ENCODE results near the gene SMPDL3B.

SMPDL3B gene, protein sequence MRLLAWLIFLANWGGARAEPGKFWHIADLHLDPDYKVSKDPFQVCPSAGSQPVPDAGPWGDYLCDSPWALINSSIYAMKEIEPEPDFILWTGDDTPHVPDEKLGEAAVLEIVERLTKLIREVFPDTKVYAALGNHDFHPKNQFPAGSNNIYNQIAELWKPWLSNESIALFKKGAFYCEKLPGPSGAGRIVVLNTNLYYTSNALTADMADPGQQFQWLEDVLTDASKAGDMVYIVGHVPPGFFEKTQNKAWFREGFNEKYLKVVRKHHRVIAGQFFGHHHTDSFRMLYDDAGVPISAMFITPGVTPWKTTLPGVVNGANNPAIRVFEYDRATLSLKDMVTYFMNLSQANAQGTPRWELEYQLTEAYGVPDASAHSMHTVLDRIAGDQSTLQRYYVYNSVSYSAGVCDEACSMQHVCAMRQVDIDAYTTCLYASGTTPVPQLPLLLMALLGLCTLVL

DNA sequence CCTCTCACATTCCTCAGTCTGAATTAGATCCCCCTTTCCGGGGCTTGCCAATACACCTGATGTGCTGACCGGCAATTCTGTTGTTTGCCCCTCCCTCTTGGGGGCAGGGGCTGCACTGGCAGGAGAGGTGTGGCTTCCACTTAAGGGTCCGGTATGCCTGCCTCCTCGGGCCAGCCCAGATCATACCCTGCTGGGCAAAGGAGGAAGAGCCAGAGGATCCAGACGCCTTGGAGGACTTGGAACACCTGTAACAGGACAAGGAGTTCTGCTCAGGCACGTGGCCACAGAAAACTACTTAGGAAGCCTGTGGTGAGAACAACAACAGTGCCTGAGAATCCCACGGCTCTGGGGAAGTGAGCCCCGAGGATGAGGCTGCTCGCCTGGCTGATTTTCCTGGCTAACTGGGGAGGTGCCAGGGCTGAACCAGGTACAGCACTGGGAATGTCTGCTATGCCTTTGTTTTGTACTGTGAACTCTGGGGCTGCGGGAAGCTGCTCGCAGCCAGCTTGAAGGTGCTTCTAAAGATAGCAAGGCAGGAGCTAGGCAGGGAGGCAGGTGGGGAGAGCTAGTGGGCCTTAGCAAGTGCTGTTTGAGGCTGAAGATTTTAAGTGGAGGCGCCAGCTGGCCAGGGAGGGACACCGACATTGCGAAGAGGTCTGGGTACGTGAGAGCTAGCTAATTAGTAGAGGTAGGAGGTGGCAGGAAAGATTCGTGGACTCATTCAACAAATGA, at the start of gene SMPDL3B:
Gene SMPDL3B, plus strand, starts transcription at position 183 of the 732 bp plus-strand sequence. Its CDS starts 184 bp downstream, at position 367.
- in situ Hi-C loops (cut with HindIII; ENCODE audit: low pct_ligation_motif_present, low pct_unique_long_range_greater_than_20kb, low sequenced_read_pairs): no loop called here
- peak; percentile 81 for DNase-seq

DNA sequence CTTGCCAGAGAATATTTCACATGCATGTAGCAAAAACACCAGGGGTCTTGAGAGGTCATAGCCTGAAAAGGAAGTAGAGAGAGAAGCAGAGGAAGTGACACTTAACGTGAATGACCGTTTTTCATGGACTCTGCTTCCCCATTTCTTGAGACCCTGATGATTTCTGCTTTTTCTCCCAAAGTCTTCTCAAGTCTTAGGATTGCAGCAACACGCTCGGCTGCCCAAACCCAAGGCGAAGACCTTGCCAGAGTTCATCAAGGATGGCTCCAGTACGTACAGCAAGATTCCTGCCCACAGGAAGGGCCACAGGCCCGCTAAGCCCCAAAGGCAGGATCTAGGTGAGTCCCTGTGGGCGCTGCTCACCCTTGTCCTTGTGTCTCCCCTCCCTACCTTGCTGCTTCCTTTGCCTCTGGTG, 49.7 kb upstream of the SMPDL3B start:
- in situ Hi-C loops (cut with HindIII; ENCODE audit: low pct_ligation_motif_present, low pct_unique_long_range_greater_than_20kb, low sequenced_read_pairs): no loop called here
- no peak for DNase-seq

- in situ Hi-C loops (cut with HindIII; ENCODE audit: low pct_ligation_motif_present, low pct_unique_long_range_greater_than_20kb, low sequenced_read_pairs): no loop called here
- no peak for DNase-seq
Measured at GRCh38 chr1:27885621-27886352, 49.0 kb upstream of the SMPDL3B start.

GRCh38 chr1:27886353-27886679, 48.5 kb upstream of the SMPDL3B start:
- DNase-seq: no peak
- in situ Hi-C loops (cut with HindIII; ENCODE audit: low pct_ligation_motif_present, low pct_unique_long_range_greater_than_20kb, low sequenced_read_pairs): no loop called here

GRCh38 chr1:27886744-27887143, 48.1 kb upstream of the SMPDL3B start:
- DNase-seq: no peak
- in situ Hi-C loops (cut with HindIII; ENCODE audit: low pct_ligation_motif_present, low pct_unique_long_range_greater_than_20kb, low sequenced_read_pairs): no loop called here

DNA sequence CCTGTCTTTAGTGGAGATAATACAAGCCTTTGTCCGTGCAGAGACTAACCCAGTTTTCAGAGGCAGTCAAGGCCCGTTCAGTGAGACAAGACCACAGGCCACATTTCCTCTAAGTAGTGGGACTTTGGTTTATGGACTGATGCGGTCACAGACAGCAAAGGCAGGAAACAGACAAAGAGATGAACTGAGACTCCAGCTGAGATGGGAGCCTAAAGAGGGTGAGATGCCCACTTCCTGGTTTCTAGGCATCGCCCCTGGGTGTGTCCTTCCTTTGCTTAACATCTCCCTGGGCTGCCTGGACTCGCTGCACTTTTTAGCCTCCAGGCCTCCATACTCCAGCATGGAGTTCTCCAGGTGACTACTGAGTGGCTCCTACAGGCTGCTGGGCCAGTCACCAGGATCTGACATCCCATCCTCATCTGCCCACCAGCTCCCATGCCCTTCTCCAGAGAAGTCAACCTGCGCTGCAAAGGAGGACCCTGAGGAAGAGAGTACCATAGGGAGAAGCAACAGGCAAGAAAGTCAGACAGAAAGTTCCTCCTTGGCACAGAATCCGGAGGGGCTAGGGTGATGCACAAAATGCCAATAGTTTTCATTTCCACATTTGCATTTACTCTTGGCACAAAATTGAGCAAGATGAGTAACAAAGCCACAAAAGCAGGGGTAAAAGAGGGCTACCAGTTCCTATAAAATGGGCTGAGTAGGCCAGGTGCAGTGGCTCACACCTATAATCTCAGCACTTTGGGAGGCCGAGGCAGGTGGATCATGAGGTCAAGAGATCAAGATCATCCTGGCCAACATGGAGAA, 47.4 kb upstream of the SMPDL3B start:
- in situ Hi-C loops (cut with HindIII; ENCODE audit: low pct_ligation_motif_present, low pct_unique_long_range_greater_than_20kb, low sequenced_read_pairs): no loop called here

DNA sequence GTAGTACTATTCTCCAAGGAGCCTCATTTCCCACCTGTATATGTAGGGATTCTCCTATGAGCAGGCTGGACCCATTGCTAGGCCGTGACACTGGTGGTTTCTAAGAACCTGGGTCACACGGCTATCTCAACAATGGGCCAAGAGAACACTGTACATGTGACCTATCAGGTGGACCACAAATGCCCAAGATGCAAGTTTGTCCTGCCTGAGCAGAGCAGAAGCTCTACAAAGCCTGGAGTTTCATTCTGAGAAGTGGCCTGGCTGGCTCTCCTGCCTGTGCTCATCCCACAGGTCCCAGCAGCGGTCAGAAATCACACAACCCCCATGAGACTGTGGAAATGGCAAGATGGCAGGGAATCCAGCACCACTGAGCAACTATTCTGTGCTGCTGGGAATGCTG, 45.3 kb upstream of the SMPDL3B start:
- in situ Hi-C loops (cut with HindIII; ENCODE audit: low pct_ligation_motif_present, low pct_unique_long_range_greater_than_20kb, low sequenced_read_pairs): no loop called here
- no peak for DNase-seq

More for the DNA sequence above, 47.4 kb upstream of the SMPDL3B start:
- no peak for DNase-seq

DNA sequence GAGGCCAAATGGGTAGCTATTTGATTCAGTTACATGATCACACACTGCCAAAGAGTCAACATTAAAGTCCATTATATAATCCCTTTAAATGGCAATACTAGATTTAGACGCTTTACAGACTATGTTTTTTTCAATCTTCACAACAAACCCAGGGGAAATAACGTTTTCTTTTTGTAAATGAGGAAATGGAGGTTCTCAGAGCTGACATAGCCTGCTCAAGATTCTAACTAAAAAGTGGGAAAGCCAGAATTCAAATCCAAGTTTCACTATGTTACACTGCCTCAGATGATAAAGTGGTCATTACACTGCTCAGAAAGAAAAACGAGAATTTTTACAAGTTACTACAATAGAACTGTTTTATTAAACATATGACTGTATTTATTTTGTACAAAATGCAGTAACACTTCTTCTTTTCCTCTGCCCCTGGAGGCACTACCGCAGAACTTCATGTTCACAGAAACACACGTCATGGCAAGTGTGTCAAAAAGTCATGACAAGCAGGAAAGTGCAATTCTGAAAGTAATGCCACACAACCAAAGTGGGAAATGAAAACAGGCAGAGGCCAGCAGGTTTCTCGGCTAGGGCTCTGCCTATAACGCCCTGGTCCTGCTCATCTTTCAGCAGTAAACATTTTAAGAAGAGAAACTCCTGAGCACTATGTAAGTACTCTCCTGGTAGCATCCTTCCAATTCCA, 43.5 kb upstream of the SMPDL3B start:
- in situ Hi-C loops (cut with HindIII; ENCODE audit: low pct_ligation_motif_present, low pct_unique_long_range_greater_than_20kb, low sequenced_read_pairs): no loop called here
- DNase-seq: no peak

- in situ Hi-C loops (cut with HindIII; ENCODE audit: low pct_ligation_motif_present, low pct_unique_long_range_greater_than_20kb, low sequenced_read_pairs): no loop called here
- DNase-seq: no peak
Measured at GRCh38 chr1:27894521-27894920, 40.3 kb upstream of the SMPDL3B start.

GRCh38 chr1:27906759-27907158, 28.0 kb upstream of the SMPDL3B start:
- in situ Hi-C loops (cut with HindIII; ENCODE audit: low pct_ligation_motif_present, low pct_unique_long_range_greater_than_20kb, low sequenced_read_pairs): no loop called here
- no peak for DNase-seq

DNA sequence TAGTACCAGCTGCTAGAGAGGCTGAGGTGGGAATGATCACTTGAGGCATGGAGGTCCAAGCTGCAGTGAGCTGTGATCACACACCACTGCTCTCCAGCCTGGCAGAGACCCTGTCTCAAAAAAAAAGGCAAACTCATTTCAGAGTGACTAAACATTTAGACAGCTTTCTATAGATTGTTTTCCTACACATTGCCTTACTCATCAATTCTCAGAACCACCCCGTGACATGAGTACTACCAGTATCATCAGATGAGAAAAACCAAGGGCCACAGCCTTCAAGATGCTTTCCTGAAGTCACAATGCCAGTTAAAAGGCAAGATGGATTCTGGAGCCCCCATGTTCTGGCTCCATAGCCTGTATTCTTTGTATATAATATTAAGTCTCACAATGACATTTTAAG, 22.4 kb upstream of the SMPDL3B start:
- no peak for DNase-seq
- in situ Hi-C loops (cut with HindIII; ENCODE audit: low pct_ligation_motif_present, low pct_unique_long_range_greater_than_20kb, low sequenced_read_pairs): no loop called here

- no peak for DNase-seq
- in situ Hi-C loops (cut with HindIII; ENCODE audit: low pct_ligation_motif_present, low pct_unique_long_range_greater_than_20kb, low sequenced_read_pairs): no loop called here
Measured at GRCh38 chr1:27915082-27915575, 19.7 kb upstream of the SMPDL3B start.

DNA sequence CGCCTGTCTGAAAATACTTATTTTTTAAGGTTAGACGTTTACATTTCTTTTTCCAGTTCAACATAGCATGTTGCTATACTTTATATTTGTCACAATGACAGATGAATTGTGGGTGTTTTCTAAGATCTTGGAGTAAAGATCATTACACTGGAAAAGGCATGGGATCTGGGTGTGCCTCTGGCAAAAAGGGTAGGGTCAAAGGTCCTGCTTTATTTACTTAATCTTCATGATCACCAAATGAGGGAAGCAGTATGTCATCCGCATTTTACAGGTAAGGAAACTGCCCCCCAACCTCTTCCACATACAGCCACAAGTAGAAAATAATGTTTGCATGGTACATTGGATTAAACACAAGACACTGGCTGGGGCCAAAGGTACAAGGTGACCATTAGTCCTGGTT, 12.5 kb upstream of the SMPDL3B start:
- in situ Hi-C loops (cut with HindIII; ENCODE audit: low pct_ligation_motif_present, low pct_unique_long_range_greater_than_20kb, low sequenced_read_pairs): no loop called here
- no peak for DNase-seq

DNA sequence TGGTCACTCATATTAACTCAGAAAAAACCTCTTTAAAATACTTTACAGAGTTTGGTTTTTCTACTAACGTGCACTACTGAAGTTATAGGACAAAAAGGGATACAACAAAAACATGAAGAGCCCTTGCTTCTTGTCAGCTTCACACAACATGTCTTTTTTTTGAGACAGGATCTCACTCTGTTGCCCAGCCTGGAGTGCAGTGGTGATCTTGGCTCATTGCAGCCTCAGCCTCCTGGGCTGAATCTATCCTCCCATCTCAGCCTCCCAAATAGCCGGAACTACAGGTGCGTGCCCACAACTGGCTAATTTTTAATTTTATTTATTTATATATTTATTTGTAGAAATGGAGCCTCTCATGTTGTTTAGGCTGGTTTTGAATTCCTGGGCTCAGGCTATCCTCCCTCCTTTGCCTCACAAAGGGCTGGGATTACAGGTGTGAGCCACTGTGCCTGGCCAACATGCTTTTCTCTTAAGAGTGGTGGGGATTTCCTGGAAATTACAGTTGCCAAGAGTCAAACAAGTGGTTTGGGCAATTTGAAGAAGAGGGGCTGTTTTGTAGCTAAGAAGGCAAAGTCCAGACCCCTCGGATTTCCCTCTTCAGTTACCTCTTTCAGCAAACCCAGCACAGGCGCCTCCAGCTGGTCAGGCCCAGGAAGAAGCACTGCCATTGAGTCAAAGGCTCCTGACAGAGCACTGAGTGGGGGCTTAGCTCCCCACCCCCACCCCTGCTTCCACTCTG, 6.4 kb upstream of the SMPDL3B start:
- in situ Hi-C loops (cut with HindIII; ENCODE audit: low pct_ligation_motif_present, low pct_unique_long_range_greater_than_20kb, low sequenced_read_pairs): no loop called here
- DNase-seq: no peak

GRCh38 chr1:27931184-27931583, 3.6 kb upstream of the SMPDL3B start:
- no peak for DNase-seq
- in situ Hi-C loops (cut with HindIII; ENCODE audit: low pct_ligation_motif_present, low pct_unique_long_range_greater_than_20kb, low sequenced_read_pairs): no loop called here

- DNase-seq: no peak
- in situ Hi-C loops (cut with HindIII; ENCODE audit: low pct_ligation_motif_present, low pct_unique_long_range_greater_than_20kb, low sequenced_read_pairs): no loop called here
Measured at GRCh38 chr1:27931759-27932158, 3.0 kb upstream of the SMPDL3B start.

- DNase-seq: no peak
- in situ Hi-C loops (cut with HindIII; ENCODE audit: low pct_ligation_motif_present, low pct_unique_long_range_greater_than_20kb, low sequenced_read_pairs): no loop called here
Measured at GRCh38 chr1:27935721-27936120, 921 bp downstream of the SMPDL3B start.

All from ACHN (cell line).